Measurements from ENCODE around the gene NOP56.

- TF ChIP-seq CTCF (IDR thresholded peaks at IDR 0.05), result no peak
- TF ChIP-seq POLR2A (IDR thresholded peaks at IDR 0.05), result peak; percentile 57
Observed at GRCh38 chr20:2652724-2653555, 508 bp downstream of the NOP56 start.

Measured in right lobe of liver (tissue), 4 donors.